Daoy (cell line): Measurements from ENCODE around the gene TNFAIP8. TPM values are rescaled to one million over a fixed set of nuclear protein-coding genes. Genes with fewer than 3 reads are reported as not detected.
A peak's percentile ranks its signal among the peaks of the same experiment; 100 is the strongest.
"Not testable (repeated sequence)": the region's sequence is repeated elsewhere in the genome, so short reads cannot be mapped to it uniquely, and the experiment has no call there.

Experiments
- DNase-seq: peaks from one replicate; pipeline ENCODE4 v3.0.0-alpha.2; 2015; ENCODE audit warnings: low read depth
- total RNA-seq: library from RNA; depleted of rRNA; stranded (reverse); fragments of >200 nt; shearing (Covaris generic); gene quantifications from 2 replicates; pipeline ENCODE4 v1.2.3, GENCODE V29; 2014; rRNA removed

Gene TNFAIP8
- total RNA-seq, 1 experiment from 2014 or later, result 51.7 TPM

GRCh38 chr5:119418606-119419100 lies 62.8 kb downstream of the TNFAIP8 start:
- peak; percentile 67 for DNase-seq

- DNase-seq, result no peak
These were observed 64.3 kb downstream of the TNFAIP8 start for GRCh38 chr5:119420169-119420568.

- no peak for DNase-seq
These were observed 70.2 kb downstream of the TNFAIP8 start for GRCh38 chr5:119426057-119426456.

GRCh38 chr5:119427060-119427459 lies 71.2 kb downstream of the TNFAIP8 start:
- no peak for DNase-seq

- DNase-seq, result not testable (repeated sequence)
These were observed 71.8 kb downstream of the TNFAIP8 start for GRCh38 chr5:119427596-119427995.

GRCh38 chr5:119428166-119428565 lies 72.3 kb downstream of the TNFAIP8 start:
- not testable (repeated sequence) for DNase-seq

GRCh38 chr5:119428574-119428973 lies 72.8 kb downstream of the TNFAIP8 start:
- DNase-seq, result not testable (repeated sequence)

GRCh38 chr5:119432674-119433237 lies 76.9 kb downstream of the TNFAIP8 start:
- not testable (repeated sequence) for DNase-seq

- peak; percentile 54 for DNase-seq
These were observed 79.8 kb downstream of the TNFAIP8 start for GRCh38 chr5:119435436-119436132.

- not testable (repeated sequence) for DNase-seq
These were observed 82.2 kb downstream of the TNFAIP8 start for GRCh38 chr5:119437785-119438586.

- DNase-seq, result not testable (repeated sequence)
These were observed 82.7 kb downstream of the TNFAIP8 start for GRCh38 chr5:119438587-119438917.

- DNase-seq, result peak; percentile 10
These were observed 83.4 kb downstream of the TNFAIP8 start for GRCh38 chr5:119439140-119439631.

- DNase-seq, result not testable (repeated sequence)
These were observed 83.8 kb downstream of the TNFAIP8 start for GRCh38 chr5:119439632-119440031.

GRCh38 chr5:119444643-119445042 lies 88.8 kb downstream of the TNFAIP8 start:
- DNase-seq, result not testable (repeated sequence)

GRCh38 chr5:119445544-119445943 lies 89.7 kb downstream of the TNFAIP8 start:
- no peak for DNase-seq

Other genes with a start within 250 kb of the TNFAIP8 start
- 186 and 193 TPM in 2 replicates for gene HSD17B4, start 96.5 kb downstream of the TNFAIP8 start, total RNA-seq